Endothelial cell of umbilical vein (primary cell): Measurements from ENCODE around the gene AQP1. TPM values are rescaled to one million over a fixed set of nuclear protein-coding genes. Genes with fewer than 3 reads are reported as not detected.

Experiments used
- BruUV-seq: library from RNA; stranded (reverse); fragments of 400-500 nt; replicated peaks from 2 replicates; lab custom pipeline; 2021; lab: Mats Ljungman, UMichigan
- CTCF ChIA-PET: fragments of 300-600, 350-600 bp; sonication (Branson Sonifier 250); formaldehyde crosslinking; loops from one replicate; lab custom pipeline; 2021; ENCODE audit warnings: antibody characterized with exemption, inconsistent platforms; lab: Charles Lee
- POLR2A ChIA-PET: fragments of 300-600, 350-600 bp; sonication (Branson Sonifier 250); formaldehyde crosslinking; loops from one replicate; lab custom pipeline; 2021; ENCODE audit warnings: antibody characterized with exemption, inconsistent platforms; lab: Charles Lee
- DNase-seq: peaks from one replicate; pipeline ENCODE4 v3.0.0-alpha.2; 2011; ENCODE audit warnings: low read depth, low spot score
- FAIRE-seq: peaks from 2 replicates; lab custom pipeline; 2011; peaks lifted over from hg19 to GRCh38; lab: Jason Lieb, UNC
- H2AFZ ChIP-seq: 2 replicates; pipeline ENCODE4 v1.6.0; 2012; ENCODE audit warnings: low read depth, low read length, control low read depth, inconsistent platforms
- H3K27ac ChIP-seq: 2 replicates; pipeline ENCODE4 v1.5.1; 2011; ENCODE audit warnings: low read depth, mild to moderate bottlenecking, control low read depth, low read length, moderate library complexity; ENCODE audit not compliant: insufficient read depth
- H3K27me3 ChIP-seq, 2 experiments: 2 replicates each; pipeline versions ENCODE4 v1.6.0 to v1.6.1; 2011; ENCODE audit warnings: low read length in 2 of 2, mixed read lengths in 1 of 2; ENCODE audit not compliant: control insufficient read depth in 2 of 2, insufficient read depth in 2 of 2
- H3K36me3 ChIP-seq, 2 experiments: 2 replicates in 1 of 2; 3 replicates in 1 of 2; pipeline ENCODE4 v1.5.1; 2011; ENCODE audit warnings: low read length in 2 of 2, mild to moderate bottlenecking in 1 of 2, moderate library complexity in 1 of 2; ENCODE audit not compliant: control insufficient read depth in 2 of 2, insufficient read depth in 2 of 2; ENCODE audit errors: extremely low read depth in 1 of 2
- H3K4me1 ChIP-seq: 3 replicates; pipeline ENCODE4 v1.5.1; 2011; ENCODE audit warnings: mild to moderate bottlenecking, low read length; ENCODE audit not compliant: control insufficient read depth, insufficient read depth; ENCODE audit errors: extremely low read depth
- H3K4me2 ChIP-seq: 2 replicates; pipeline ENCODE4 v1.6.1; 2011; ENCODE audit warnings: low read length, control low read depth, mixed read lengths; ENCODE audit not compliant: insufficient read depth
- H3K4me3 ChIP-seq, 3 experiments: fragments of 200-600 bp in 1 of 3; sonication (generic), shearing (Covaris generic) in 1 of 3; replicated peaks in 1 of 3; 2 replicates each; pipeline ENCODE4 v1.5.1; 2011 to 2016; ENCODE audit warnings: control low read depth in 3 of 3, low read length in 3 of 3, mild to moderate bottlenecking in 2 of 3, inconsistent platforms in 1 of 3, low read depth in 1 of 3, moderate library complexity in 1 of 3; ENCODE audit not compliant: insufficient read depth in 1 of 3
- H3K79me2 ChIP-seq: 2 replicates; pipeline ENCODE4 v1.6.0; 2012; ENCODE audit warnings: low read length, inconsistent platforms; ENCODE audit not compliant: control insufficient read depth, insufficient read depth
- H3K9ac ChIP-seq: replicated peaks from 2 replicates; pipeline ENCODE3; 2011; ENCODE audit warnings: low read length, control low read depth; ENCODE audit not compliant: insufficient read depth; ENCODE audit errors: extremely low read depth
- H3K9me1 ChIP-seq: replicated peaks from 3 replicates; pipeline ENCODE4 v1.6.0; 2011; ENCODE audit warnings: mild to moderate bottlenecking, low read length; ENCODE audit not compliant: control insufficient read depth, insufficient read depth; ENCODE audit errors: extremely low read depth
- H3K9me3 ChIP-seq: replicated peaks from 2 replicates; pipeline ENCODE4 v1.5.1; 2012; ENCODE audit warnings: low read length, inconsistent platforms; ENCODE audit not compliant: control insufficient read depth, insufficient read depth
- H4K20me1 ChIP-seq: replicated peaks from 2 replicates; pipeline ENCODE3; 2011; ENCODE audit warnings: mild to moderate bottlenecking, low read length; ENCODE audit not compliant: control insufficient read depth, insufficient read depth; ENCODE audit errors: extremely low read depth
- EZH2 ChIP-seq: IDR thresholded peaks from 2 replicates; pipeline ENCODE4 v1.6.1; 2012; ENCODE audit warnings: borderline replicate concordance, low read depth, mild to moderate bottlenecking, moderate library complexity, low read length, inconsistent platforms; ENCODE audit not compliant: severe bottlenecking
- FOS ChIP-seq: IDR thresholded peaks from 2 replicates; pipeline ENCODE4 v1.6.1; 2011; ENCODE audit warnings: mild to moderate bottlenecking, low read length, moderate library complexity, borderline replicate concordance; ENCODE audit not compliant: insufficient read depth
- GATA2 ChIP-seq: IDR thresholded peaks from 2 replicates; pipeline ENCODE4 v1.7.0; 2011; ENCODE audit warnings: low read depth, mild to moderate bottlenecking, moderate library complexity, mixed read lengths, low read length; ENCODE audit not compliant: insufficient read length, insufficient read depth
- JUN ChIP-seq: IDR thresholded peaks from 2 replicates; pipeline ENCODE4 v1.6.1; 2011; ENCODE audit warnings: borderline replicate concordance, low read depth; ENCODE audit not compliant: insufficient read length, insufficient read depth
- MYC ChIP-seq: IDR thresholded peaks from one replicate; pipeline ENCODE4 v1.6.1; 2011; ENCODE audit warnings: mild to moderate bottlenecking, low read depth, low read length
- POLR2A ChIP-seq: IDR thresholded peaks from 2 replicates; pipeline ENCODE4 v1.6.1; 2012; ENCODE audit warnings: low read depth, mild to moderate bottlenecking, control low read depth, low read length
- POLR2AphosphoS5 ChIP-seq: IDR thresholded peaks from 2 replicates; pipeline ENCODE4 v1.6.1; 2012; ENCODE audit warnings: low read depth, mild to moderate bottlenecking, control low read depth, low read length, moderate library complexity; ENCODE audit not compliant: insufficient read depth
- dilution Hi-C: fragments of 300-500 bp; cut with MboI; formaldehyde crosslinking; loops from one replicate; pipeline ENCODE4 v1.15.0; 2019; ENCODE audit warnings: low sequenced_read_pairs; ENCODE audit not compliant: extremely low pct_ligation_motif_present
- intact Hi-C: fragments of 100-400 bp; cut with micrococcal nuclease; formaldehyde crosslinking; loops from one replicate; pipeline ENCODE4 v1.10.0; 2022
- polyA plus RNA-seq, 4 experiments: library from polyadenylated mRNA; depleted of rRNA in 3 of 4; stranded (reverse) in 3 of 4; unstranded in 1 of 4; fragments of >200 nt; gene quantifications; 2 replicates each; pipeline versions ENCODE4 v1.2.1 to v1.2.3, GENCODE V29; 2011 to 2012; ENCODE audit warnings: missing spikeins in 1 of 4
- total RNA-seq: library from RNA; stranded (reverse); gene quantifications from 2 replicates; pipeline ENCODE4 v1.2.3, GENCODE V29; 2021
- TF ChIP-seq, protein P1 (sequence below): IDR thresholded peaks from 2 replicates; pipeline ENCODE4 v1.6.1; 2011; ENCODE audit not compliant: insufficient read depth, insufficient read length
- TF ChIP-seq, protein P2 (sequence below), 2 donors: IDR thresholded peaks; 1 replicate in 1 of 2; 2 replicates in 1 of 2; pipeline ENCODE4 v1.5.1; 2011; ENCODE audit warnings: low read length in 2 of 2, mild to moderate bottlenecking in 2 of 2, moderate library complexity in 2 of 2, control low read depth in 1 of 2, inconsistent platforms in 1 of 2, low read depth in 1 of 2; ENCODE audit not compliant: insufficient read depth in 1 of 2; ENCODE audit errors: extremely low read depth in 1 of 2

AQP1 gene
- total and polyA plus RNA-seq, 2 donors (not counting 3 experiments of a cell fraction or from before 2014, with no cell fraction given): 11.7 to 15.9 TPM

DNA sequence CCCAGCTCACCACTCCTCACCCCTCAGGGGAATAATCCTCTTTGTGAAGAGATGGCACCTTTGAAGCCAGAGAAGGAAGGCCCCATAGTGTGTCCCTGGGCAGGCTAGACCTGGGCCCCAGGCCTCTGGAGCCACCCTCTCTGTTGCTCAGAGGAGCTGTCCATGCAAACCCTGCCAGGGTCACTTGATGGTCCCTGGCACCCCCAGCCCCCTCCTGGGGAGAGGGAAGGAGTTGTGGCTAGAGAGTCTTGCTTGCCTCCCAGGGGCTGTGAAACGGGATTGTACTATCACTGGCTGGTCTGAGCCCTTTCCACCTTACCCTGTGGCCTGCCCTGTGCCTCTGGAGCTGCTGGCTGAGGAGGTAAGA is 57.9 kb downstream of the AQP1 start:
- Histone ChIP-seq H3K27me3 (peaks cover 19 to 29% of the 10 kb centered on the region in 2 experiments), H3K27ac (no peak overlapping the region), H3K79me2 (no peaks in the 10 kb centered on the region), H2AFZ (no peak overlapping the region), H3K9me1 (no peaks in the 10 kb centered on the region), H3K9me3 (no peaks in the 10 kb centered on the region), H3K4me1 (no peaks in the 10 kb centered on the region), H4K20me1 (no peaks in the 10 kb centered on the region), H3K4me3 (no peak overlapping the region), H3K36me3 (no peaks in the 10 kb centered on the region), H3K4me2 (no peak overlapping the region), H3K9ac (no peak overlapping the region)
- FAIRE-seq: no peak
- CTCF ChIA-PET: interaction anchor here (1.5 to 4.6 kb wide), 3 partner anchors 14 to 152 kb away, joined by 6 to 22 read pairs (median 17); no protein-coding TSS in a partner anchor
- BruUV-seq: no TSS peak
- no peak for DNase-seq
- POLR2A ChIA-PET: no interaction called here
- intact Hi-C loops: no loop called here
- TF ChIP-seq POLR2A (no peak), FOS (no peak), GATA2 (no peak), JUN (no peak), EZH2 (no peak), MYC (no peak), POLR2AphosphoS5 (no peak)
- TF ChIP-seq, protein P1, sequence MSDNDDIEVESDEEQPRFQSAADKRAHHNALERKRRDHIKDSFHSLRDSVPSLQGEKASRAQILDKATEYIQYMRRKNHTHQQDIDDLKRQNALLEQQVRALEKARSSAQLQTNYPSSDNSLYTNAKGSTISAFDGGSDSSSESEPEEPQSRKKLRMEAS: no peak
- TF ChIP-seq, protein P2, sequence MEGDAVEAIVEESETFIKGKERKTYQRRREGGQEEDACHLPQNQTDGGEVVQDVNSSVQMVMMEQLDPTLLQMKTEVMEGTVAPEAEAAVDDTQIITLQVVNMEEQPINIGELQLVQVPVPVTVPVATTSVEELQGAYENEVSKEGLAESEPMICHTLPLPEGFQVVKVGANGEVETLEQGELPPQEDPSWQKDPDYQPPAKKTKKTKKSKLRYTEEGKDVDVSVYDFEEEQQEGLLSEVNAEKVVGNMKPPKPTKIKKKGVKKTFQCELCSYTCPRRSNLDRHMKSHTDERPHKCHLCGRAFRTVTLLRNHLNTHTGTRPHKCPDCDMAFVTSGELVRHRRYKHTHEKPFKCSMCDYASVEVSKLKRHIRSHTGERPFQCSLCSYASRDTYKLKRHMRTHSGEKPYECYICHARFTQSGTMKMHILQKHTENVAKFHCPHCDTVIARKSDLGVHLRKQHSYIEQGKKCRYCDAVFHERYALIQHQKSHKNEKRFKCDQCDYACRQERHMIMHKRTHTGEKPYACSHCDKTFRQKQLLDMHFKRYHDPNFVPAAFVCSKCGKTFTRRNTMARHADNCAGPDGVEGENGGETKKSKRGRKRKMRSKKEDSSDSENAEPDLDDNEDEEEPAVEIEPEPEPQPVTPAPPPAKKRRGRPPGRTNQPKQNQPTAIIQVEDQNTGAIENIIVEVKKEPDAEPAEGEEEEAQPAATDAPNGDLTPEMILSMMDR (IDR thresholded peaks at IDR 0.05; ENCODE audit: extremely low read depth in 1 of 2, insufficient read depth in 1 of 2, low read depth in 1 of 2, low read length in 2 of 2): no peak
- dilution Hi-C loops: no loop called here
